Left cardiac atrium (tissue), 4 donors: ENCODE measurements around the gene MLLT10. TPM values are rescaled to one million over a fixed set of nuclear protein-coding genes. Genes with fewer than 3 reads are reported as not detected.
A peak's percentile ranks its signal among the peaks of the same experiment; 100 is the strongest.
"Not testable (repeated sequence)": the region's sequence is repeated elsewhere in the genome, so short reads cannot be mapped to it uniquely, and the experiment has no call there.

Experiments used
- ATAC-seq, 2 donors: fragments of 200-7000 bp; cut with Tn5 transposase; one replicate each; pipeline ENCODE4 v1.9.1; 2020; ENCODE audit warnings: mild to moderate bottlenecking in 2 of 2, moderate library complexity in 2 of 2
- DNase-seq: peaks from one replicate; pipeline ENCODE4 v3.0.0-alpha.2; 2020
- intact Hi-C, 2 donors: fragments of 100-400 bp; cut with DNase I; formaldehyde crosslinking; loops; one replicate each; pipeline versions ENCODE4 v1.14.1 to v1.15.1; 2022 to 2023
- total RNA-seq, 2 donors: library from RNA; stranded (reverse); fragmentation: NEBNext Ultra II Directional; extraction: Animal tissue kit (Norgen Biotek cat#: 25700); gene quantifications; one replicate each; pipeline ENCODE4 v1.2.1, GENCODE V29; 2021
- donor health status: DM: no; HTN: yes; CAD: no.
- donor health status: DM: no; HTN: yes; CAD: no; lungs with severe emphysema.
- donor health status: DM: yes; HTN: yes; CAD: no.
- donor health status: Dilated cardiomyopathy.

MLLT10 gene
- total RNA-seq, 2 donors from 2014 or later: 26.1 to 30.3 TPM

DNA sequence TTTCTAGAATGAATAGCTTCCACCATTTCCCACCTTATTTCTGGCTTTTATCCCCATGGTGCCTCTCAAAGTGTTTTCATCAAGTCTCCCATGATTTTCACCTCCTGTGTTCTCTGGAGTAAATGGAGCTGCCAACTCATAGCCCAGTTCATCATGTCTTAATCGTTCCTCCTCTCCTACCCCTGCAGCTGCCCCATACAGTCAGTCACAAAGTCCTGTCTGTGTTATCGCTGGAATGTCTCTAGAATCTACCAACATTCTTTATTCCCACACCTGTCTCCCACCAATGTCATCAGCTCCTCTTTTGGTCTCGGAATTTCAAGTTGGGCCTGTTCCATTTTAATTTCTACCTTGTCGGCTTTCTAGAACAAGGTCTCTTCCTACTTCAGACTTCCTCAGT, 178.9 kb downstream of the MLLT10 start:
- ATAC-seq (no peak), DNase-seq (no peak)
- intact Hi-C loops: no loop called here

DNA sequence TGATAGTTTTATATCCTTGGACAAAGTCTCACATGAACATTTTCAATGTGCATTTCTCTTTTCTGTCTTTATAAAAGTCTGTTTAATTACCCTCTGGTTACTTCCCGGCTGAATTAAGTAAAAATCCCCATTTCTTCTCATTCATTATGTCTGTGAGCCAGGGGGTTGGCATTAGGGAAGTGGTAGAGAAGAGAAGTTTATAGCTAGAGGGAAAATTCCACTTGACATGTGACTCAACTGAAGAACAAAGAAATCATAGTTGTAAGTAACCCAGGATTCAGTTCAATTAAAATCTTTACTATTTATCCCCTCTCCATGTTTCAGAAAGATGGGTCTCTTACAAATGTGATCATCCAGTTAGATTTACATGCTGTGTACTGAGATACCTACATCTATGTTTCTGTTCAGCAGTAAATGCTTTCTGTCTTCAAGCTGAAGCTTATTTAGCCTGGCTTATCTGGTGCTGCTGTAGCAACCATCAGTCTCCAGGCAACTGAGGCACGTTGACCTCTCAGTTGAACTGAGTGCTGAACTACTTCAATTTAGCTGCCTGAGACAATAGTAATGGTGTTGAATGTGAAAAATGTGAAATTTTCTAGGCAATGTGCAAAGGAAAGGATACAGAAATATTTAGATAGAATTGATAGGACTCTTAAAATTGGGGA, 181.6 kb downstream of the MLLT10 start:
- intact Hi-C loops: no loop called here
- DNase-seq (no peak), ATAC-seq (no peak)

DNA sequence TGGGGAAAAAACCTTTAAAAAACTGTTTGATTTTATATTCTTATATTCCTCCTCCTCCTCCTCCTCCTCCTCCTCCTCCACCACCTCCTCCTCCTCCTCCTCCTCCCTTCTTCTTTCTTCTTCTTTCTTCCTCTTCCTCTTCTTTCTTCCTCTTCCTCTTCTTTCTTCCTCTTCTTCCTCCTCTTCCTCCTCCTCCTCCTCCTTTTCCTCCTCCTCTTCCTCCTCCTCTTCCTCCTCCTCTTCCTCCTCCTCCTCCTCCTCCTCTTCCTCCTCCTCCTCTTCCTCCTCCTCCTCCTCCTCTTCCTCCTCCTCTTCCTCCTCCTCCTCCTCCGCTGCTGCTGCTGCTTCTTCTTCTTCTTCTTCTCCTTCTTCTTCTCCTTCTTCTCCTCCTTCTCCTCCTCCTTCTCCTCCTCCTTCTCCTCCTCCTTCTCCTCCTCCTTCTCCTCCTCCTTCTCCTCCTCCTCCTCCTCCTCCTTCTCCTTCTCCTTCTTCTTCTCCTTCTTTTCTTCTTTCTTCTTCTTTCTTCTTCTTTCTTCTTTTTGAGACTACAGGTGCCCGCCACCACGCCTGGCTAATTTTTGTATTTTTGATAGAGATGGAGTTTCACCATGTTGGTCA, 183.5 kb downstream of the MLLT10 start:
- ATAC-seq, intact Hi-C loops, DNase-seq: not testable (repeated sequence)

GRCh38 chr10:21719502-21719901, 185.5 kb downstream of the MLLT10 start:
- ATAC-seq (no peak), DNase-seq (no peak)
- intact Hi-C loops: no loop called here

DNA sequence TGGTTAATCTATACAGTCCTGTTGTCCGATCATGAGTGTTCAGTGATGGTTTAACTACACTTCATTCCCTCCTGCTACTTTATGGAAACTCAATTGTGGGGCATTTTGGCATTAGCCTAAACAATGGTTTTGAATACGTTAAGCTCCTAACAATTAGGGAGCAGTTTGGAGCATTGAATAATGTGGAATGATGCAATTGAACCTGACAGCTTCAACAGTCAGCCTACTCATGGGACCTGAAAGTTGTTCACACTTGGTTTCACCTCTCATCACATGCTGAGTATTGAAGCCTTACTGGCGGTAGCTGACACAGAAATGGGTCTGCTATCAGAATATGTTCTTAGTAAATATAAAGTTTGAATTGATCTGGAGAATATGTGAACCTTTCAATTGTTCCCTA, 186.1 kb downstream of the MLLT10 start:
- no peak for DNase-seq
- ATAC-seq: no peak
- intact Hi-C loops: no loop called here

- intact Hi-C loops: no loop called here
- DNase-seq (no peak), ATAC-seq (no peak)
Observed at GRCh38 chr10:21721000-21721665, 187.1 kb downstream of the MLLT10 start.

DNA sequence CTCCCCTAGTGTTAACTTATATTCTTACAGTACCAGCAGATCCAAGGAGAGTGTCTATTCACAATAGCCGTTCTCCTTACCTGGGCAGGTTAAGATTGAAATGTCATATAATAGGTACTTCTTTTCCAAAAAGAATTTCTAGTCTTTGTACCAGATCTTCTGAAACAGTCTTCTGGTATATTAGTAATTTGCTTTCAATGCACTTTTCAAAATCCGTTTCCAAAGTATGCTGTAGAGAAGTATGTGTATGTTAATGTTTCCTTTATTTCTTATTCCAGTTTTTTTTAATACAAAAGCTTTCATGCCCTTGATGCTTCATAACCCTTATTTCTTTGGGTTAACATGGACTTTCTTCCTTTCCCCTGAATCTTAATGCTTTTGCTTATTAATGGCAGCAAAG, 188.2 kb downstream of the MLLT10 start:
- DNase-seq (no peak), ATAC-seq (no peak)
- intact Hi-C loops: no loop called here

GRCh38 chr10:21724020-21724589, 190.1 kb downstream of the MLLT10 start:
- ATAC-seq (no peak), DNase-seq (no peak)
- intact Hi-C loops: no loop called here

- peak; percentile 91 for DNase-seq
- intact Hi-C loops: no loop called here
- peak; percentile 96 for ATAC-seq
Observed at GRCh38 chr10:21724687-21725367, 190.8 kb downstream of the MLLT10 start.

GRCh38 chr10:21726601-21727225, 192.7 kb downstream of the MLLT10 start:
- DNase-seq (no peak), ATAC-seq (no peak)
- intact Hi-C loops: no loop called here

GRCh38 chr10:21727452-21728168, 193.6 kb downstream of the MLLT10 start:
- intact Hi-C loops: no loop called here
- DNase-seq (no peak), ATAC-seq (no peak)

DNA sequence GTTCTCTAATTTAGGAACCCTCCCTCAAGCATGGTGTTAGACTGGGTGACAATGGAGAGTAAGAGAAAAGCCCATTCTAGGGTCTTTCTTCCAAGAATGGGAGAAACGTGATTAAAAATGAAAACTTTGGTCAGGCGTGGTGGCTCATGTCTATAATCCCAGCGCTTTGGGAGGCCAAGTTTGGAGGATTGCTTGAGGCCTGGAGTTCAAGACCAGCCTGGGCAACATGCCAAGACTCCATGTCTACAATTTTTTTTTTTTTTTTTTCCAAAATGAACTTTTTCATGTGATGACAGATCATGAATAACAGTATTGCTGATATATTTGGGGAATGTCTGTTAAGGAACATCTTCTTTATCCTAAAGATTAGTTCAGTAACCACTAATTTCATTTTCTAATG, 194.6 kb downstream of the MLLT10 start:
- ATAC-seq: no peak

DNA sequence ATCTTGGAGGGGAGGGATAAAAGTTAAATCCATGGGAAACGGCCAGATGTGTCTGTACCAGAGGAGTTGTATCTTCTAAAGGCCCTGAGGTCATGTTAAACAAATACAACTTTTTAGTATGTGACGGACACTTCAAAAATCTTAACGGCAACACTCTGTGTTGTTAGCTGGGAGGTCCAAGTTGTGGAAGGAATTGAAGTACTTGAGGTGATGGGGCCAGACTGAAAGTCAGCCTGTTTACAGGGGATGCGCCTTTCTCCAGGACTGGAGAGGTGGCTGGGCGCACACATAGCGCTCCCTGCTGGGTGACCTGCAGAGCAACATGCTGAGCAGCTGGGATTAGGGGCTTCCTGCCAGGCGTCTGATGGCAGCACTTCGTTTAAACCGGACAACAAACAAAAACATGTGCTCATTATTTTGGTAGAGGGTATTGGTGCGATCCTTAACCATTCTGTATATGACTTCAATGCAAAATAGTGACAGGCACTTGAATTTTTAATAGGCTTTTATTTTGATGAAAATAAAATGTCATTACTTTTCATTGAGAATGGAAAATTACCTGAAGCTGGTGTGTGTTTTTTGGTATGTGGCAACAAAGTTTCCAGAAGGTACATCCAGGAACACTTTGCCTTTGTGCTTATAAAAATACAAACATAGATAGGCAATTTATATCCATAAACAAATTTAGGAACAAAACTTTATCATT, 198.2 kb downstream of the MLLT10 start:
- intact Hi-C loops: loop anchor here (2.0 to 10.0 kb wide), 4 partner anchors 223 to 457 kb away; no protein-coding TSS in a partner anchor
- peak; percentile 74 for DNase-seq
- peak; percentile 93 to 94 for ATAC-seq

More for the DNA sequence above, 194.6 kb downstream of the MLLT10 start:
- no peak for DNase-seq
- intact Hi-C loops: no loop called here

- no peak for ATAC-seq
- no peak for DNase-seq
- intact Hi-C loops: loop anchor here (2.0 to 10.0 kb wide), 4 partner anchors 221 to 459 kb away; no protein-coding TSS in a partner anchor
Observed at GRCh38 chr10:21733710-21734109, 199.7 kb downstream of the MLLT10 start.

GRCh38 chr10:21737106-21737505, 203.1 kb downstream of the MLLT10 start:
- DNase-seq (no peak), ATAC-seq (no peak)
- intact Hi-C loops: loop anchor here (10.0 kb wide), 3 partner anchors 218 to 462 kb away; no protein-coding TSS in a partner anchor

DNA sequence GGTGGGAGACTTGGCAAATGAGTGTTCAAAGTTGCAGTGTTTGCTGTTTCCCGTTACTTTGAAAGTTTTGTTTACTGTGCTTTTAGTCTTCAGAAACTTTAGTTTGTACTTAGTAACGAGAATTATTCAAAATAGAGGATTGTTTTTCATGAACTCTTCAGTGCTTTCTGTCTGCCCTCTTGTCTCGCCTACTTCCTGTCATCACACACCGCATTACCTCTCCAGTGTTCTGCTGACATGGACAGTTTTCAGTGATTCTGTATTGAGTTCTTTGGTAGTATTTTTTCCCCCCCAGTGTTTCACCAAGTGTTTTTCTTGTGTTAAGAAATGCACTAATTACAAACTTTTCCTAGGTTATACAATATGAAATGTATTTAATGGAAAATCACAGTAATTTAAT, 207.0 kb downstream of the MLLT10 start:
- intact Hi-C loops: loop anchor here in 1 of 2 donors (10.0 kb wide), 1 partner anchor 466 kb away; no protein-coding TSS in a partner anchor
- no peak for DNase-seq
- ATAC-seq: no peak

- no peak for ATAC-seq
- intact Hi-C loops: loop anchor here in 1 of 2 donors (10.0 kb wide), 1 partner anchor 468 kb away; no protein-coding TSS in a partner anchor
- no peak for DNase-seq
Observed at GRCh38 chr10:21742740-21743412, 208.8 kb downstream of the MLLT10 start.
